Stimulated activated CD8-positive, alpha-beta memory T cell treated with anti-CD3 and anti-CD28 coated beads, Interleukin-2, amount 100 ng/mL, for 48 hours (primary cell): ENCODE data around the gene SORBS1.

Experiments used
- DNase-seq, 2 donors: peaks; one replicate each; pipeline ENCODE4 v3.0.0-alpha.2; 2020; ENCODE audit warnings: low read depth in 2 of 2

Gene SORBS1

DNA sequence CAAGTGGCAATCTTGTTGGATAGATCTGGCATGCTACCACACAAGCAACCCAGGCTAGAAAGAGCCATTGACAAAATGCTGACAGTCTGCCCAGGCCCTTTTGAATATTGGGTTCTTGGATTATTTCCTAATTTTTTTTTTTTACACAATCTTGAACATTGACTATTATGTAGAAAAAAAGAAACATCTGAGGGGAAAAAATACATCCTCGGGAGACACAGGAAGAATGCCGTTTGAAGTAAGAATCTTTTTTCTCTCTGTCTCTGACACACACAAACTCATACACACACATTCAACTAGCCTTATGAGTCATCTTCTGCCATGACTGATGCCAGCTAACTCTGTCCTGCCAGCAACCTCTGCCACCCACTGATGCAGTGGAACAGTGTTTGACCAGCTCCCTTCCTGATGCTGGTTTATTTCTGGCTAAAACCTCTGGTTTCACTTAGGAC lies 47.2 kb downstream of the SORBS1 start:
- DNase-seq = peak in 1 of 2 donors; percentile 9

DNA sequence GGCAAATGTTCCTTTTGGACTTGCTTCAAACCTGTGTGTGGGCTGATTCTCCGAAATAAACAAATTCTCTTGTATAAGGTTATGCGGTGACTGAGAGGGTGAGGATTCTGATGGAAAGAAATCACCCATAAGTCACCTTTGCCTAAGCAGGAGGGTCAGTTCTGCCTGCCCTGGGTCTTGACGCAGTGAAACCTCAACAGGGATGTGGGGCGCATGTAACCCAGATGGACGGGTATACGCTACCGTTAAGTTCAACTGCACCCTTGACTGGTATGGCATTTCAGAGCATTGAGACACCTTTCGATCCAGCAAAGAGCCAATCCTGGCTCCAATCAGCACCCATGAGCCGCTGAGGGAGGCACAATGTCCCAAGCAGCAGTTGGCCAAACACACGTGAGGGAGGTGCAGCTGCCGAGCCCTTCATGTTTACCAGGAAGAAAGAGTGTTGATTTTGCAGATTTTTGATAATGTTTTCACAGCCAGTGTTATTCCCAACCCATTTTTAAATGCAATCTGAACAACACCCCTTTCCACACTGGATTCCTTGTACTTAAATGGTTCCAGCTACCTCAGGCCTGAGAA lies 48.1 kb downstream of the SORBS1 start:
- no peak for DNase-seq

DNA sequence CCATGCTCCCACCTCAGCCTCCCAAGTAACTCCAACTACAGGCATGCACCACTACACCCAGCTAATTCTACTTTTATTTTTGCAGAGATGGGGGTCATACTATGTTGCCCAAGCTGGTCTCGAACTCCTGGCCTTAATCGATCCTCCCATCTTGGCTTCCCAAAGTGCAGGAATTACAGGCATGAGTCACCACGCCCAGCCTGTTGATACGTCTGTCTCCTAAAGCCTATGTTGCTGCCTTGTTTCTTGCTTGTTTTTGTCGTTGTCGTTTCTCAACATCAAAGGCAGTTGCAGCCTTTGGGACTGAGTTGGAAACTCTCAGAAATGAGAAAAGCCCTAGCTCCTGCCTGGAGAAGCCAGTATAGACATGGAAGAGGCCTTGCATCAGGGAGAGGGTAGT lies 49.9 kb downstream of the SORBS1 start:
- no peak for DNase-seq

DNA sequence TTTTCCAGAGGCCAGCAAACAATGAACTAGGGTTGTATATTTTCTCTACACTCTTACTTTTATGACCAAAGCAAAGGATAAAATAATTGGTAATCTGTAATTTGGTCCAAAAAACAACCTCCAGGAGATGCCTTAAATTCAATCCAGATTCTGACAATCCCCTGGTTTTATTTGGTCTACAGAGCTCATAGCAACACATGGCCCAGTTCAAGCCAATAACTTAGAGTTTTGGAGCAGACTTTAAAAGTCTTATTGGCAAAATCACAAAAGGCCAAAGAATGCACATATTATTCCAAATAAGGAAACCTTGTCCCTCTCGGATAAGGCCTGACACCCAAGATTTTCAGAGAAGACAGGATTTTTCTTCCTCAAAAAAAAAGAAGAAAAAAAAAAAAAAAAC lies 51.9 kb downstream of the SORBS1 start:
- no peak for DNase-seq

DNA sequence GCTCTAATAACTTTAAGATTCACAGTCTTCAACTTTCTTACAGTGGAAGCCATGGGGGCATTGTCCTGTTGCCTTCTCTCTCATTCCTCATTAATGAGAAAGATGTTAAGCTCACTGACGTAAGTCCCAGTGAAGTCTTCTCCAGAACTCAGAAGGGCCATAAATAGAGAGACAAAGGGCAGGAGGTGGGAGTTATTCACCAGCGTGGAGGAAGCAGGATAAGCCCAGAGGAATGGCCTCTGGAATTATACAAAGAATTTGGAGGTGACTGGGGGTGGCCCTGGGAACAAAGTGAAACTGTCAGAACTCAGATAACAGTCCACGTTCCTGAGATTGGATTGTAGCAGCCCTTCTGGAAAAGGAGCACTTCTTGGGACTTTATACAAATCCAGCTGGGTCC lies 52.4 kb downstream of the SORBS1 start:
- no peak for DNase-seq

DNA sequence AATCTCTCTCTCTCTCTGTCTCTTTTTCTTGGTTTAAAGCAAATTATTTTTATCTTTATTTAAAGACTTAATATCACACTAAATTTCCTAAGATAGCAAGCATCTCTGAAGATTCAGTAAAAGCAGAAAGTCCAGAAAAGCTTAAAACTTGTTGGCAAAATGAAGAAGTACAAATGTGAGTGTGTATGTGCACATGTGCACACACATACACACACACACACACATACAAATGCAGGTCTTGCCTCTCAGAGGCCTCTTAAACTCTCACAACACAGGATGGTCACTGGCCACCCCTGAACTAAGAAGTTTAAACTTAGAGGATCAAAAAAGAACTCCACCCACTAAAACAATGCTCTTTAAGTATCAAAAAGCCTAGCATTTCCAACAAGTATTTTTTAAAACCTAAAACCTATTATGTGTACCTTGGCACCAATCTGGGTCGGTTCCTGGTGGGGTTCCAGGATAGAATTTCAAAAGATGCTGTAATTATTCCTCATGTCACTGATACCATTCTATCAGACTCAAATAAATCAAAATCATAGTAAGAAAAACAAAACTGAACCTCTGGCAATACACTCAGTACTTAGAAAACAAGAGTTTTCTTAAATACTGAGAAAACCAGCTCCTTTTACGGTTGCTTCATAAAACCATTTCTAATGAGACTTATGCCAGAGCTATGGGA lies 55.0 kb downstream of the SORBS1 start:
- no peak for DNase-seq

DNA sequence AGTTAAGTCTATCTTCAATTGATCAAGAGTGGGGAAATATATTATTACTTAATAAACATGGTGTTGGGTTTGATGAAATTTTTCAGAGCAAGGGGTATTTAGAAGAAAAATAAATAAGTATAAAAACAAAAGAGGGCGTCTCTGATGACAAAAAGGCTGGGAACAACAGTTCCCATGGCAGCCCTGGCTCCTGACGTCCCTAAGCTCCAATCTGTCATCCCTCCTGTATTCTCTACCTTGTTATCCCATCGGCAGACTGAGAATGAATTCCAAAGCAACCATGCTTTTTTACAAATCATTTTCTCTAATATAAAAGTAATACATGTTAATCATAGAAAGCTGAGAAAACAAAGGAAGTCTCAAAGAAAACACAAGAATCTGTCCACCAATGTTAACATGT lies 55.5 kb downstream of the SORBS1 start:
- DNase-seq = no peak

DNA sequence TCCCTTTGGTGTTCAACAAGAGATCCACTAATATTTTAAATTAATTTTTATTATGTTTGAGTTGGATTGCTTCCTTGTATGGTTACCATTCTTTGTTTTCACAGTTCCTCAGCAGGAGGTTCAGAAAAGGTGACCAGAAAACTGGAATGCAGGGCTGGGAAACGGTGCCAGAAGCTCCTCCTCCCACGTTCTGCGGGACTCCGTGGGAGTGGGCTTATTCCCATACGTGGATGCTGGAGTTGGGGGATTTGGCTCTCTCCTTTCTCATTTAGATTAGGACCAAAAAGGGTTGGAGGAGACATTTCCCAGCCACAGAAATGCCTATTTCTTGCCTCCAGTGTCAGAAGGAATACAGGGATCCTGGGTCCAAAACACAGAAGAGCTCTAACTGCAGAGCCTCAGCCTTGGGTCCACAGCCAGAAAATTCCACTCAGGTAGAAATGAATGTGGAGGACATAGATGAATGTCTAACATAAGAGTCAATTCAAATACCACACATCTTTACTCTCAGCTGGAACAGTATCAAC lies 56.0 kb downstream of the SORBS1 start:
- no peak for DNase-seq

DNA sequence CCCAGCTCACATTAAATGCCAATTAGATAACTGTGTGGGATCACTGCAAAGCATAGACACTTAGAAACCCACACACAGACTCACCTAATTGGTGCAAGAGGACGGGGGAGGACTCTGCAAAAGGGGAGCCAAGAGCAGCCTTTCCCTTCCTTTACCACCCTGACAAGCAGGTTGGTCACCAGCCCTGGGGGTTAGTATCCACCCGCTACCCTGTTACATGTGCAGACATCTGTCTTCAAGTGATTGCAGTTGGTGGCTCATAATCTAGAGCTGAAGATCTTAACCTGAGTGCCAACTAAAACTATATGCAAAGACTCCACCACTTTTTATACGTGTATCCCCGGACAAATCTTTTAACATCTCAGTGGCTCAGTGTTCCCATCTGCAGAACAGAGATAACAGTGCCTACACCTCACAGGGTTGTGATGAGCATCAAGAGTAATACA lies 56.9 kb downstream of the SORBS1 start:
- DNase-seq = no peak

DNA sequence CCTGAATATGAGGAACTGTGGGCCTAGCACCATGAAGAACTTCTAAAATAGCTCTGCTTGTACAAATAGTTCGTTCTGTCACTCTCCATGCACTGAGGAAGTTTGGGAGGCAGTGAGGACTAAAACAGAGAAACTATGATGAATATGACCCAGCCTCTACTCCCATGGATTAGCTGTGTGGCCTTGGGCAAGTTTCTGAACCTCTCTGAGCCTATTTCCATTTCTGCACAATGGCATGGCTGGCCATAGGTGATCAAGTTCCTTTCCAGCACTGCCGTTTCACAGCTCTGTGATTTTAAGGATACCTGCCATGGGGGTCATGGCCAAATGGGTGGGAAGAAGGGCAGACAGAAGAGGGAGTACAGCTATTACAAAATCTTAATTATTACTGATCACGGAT lies 57.6 kb downstream of the SORBS1 start:
- DNase-seq = no peak

DNA sequence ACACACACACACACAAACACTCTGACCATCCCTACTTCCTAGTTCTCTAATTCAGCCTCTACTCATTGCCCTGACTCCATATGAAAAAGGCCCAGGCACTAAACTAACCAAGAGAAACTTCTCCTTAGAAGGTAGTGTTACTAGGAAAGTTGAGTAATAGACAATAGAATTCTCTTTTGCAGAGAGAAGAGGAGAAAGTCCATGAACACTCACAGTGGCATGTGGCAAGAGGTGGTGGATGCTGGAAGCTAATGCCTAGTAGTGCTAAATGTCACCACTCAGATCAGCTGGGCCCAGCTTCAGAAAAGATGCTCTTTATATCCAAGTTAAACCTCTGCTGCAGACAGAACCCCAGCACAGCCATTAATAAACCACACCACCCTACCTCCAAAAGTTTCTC lies 58.2 kb downstream of the SORBS1 start:
- no peak for DNase-seq

DNA sequence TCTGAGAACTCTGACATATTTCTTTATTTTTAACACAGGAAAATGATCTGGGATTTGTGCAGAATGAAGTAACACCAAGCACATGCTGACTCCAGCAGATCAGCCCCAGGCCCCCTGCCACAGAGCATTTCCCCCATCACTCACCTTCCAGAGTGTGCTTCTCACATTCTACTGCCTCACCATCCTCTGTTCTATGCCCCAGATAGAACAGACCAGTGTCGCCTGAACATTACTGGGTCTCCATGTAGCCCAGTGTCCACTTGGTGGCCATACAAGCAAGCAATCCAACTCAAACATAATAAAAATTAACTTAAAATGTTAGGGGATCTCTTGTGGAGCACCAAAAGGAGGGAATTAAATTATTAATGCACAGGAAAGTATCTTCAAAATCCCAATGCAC lies 58.8 kb downstream of the SORBS1 start:
- no peak for DNase-seq

DNA sequence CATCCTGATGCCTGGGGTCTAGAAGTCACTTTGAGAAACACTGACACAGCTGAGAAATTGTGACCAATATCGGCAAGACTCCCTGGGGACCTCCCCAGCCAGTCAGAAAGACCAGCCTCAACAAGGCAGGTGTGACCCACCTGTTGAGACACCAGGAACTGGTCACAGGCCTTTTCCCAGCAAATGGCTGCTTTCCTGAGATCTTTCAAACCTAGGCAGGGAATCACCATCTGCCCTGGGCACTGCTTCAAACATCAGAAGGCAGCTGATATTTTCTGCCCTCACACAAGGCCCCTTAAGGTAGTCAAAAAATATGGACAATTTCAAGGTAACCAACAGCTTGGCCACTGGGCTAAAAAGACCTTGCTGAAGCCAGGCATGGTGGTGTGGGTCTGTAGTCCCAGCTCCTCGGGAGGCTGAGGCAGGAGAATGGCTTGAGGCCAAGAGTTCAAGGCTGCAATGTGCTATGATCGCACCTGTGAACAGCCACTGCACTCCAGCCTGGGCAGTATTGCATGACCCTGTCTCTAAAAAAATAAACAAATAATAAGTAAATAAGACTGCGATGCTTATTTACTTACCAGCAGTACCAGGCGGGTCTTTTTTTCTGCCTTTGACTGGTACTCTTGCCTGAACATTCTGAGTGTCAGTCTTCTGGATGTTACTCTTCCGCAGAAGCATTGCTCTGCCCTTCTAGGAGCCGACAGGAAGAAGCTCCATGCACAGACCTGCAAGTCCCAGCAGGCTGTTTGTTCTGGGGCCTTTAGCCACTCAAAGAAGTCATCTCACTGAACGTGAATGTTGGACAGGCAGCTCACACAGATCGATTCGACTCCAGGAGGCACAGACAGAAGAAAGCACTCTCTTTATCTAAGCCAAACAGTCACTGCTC lies 59.7 kb downstream of the SORBS1 start:
- no peak for DNase-seq

DNA sequence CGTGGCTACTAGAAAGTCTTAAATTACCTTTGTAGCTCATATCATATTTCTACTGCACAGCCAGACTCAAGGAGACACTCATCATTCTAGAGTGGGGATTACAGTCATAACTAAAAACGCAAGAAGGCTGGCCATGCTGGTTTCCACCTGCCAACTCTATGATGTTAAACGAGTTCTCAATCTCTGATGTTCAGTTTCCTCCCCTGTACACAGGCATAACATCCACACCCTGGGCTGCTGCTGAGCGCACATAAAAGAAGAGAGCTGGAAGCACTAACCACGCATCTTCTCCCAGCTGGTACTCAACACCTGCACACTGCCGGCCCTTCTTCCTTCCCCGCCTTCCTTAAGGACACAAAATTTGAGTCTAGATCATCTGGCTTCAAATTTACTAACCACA lies 60.5 kb downstream of the SORBS1 start:
- DNase-seq = no peak

DNA sequence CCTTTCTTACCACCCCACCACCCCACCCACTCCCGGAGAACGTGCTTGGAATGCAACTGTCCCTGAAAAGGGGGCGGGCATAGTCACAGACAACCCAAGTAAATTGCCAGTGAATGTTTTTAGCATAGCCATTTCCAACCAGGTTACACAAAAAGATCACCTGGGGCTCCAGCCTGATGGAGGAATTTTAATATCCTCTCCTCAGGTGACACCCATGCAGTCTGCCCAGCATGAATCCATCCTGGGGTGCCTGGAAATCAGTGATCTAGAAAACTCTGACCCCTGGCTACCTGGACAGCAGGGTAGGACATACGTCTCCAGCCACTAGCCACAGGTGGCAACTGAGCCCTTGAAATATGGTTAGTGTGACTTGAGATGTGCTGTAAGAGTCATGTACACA lies 61.1 kb downstream of the SORBS1 start:
- no peak for DNase-seq

DNA sequence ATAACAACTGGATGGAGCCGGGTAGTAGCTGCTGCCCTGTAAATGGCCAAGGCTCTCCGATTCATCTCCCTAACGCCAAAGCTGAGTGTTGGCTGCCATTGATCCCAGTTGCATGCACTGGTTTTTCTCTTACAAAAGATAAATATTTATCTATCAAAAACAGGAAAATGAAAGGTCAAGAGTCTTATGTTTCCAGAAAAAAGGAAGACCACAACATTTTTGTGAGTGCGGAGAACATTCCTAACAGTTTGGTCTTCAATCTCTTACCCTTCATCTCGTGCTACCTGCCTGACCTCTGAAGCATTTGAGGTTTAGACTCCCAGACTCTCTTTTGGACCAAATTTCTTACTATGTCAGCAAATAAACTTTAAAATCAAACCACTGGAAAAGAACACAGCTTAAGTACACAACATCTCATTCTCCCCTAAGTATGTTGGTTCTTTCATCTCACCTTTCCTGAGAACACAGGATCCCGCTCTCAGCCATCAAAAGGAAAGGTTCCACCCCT lies 61.6 kb downstream of the SORBS1 start:
- no peak for DNase-seq

DNA sequence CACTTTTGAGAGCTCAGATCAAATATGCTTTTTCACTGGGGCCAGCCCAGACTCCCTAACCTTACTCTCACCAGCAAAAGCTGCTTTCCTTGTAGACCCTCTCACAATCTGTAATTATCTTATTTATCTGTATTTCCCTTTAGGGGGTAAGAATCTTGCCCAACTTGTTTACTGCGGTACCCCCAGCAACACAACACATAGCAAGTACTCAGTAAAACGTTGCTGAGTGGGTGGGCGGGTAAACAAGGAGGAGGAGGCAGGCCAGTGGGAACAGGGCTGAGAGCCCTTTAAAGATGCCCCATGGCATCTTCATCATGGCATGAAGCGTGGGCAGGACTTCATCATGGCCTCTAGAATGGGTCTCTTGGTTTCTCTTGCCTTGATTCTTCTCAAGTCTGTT lies 64.2 kb downstream of the SORBS1 start:
- DNase-seq = no peak

DNA sequence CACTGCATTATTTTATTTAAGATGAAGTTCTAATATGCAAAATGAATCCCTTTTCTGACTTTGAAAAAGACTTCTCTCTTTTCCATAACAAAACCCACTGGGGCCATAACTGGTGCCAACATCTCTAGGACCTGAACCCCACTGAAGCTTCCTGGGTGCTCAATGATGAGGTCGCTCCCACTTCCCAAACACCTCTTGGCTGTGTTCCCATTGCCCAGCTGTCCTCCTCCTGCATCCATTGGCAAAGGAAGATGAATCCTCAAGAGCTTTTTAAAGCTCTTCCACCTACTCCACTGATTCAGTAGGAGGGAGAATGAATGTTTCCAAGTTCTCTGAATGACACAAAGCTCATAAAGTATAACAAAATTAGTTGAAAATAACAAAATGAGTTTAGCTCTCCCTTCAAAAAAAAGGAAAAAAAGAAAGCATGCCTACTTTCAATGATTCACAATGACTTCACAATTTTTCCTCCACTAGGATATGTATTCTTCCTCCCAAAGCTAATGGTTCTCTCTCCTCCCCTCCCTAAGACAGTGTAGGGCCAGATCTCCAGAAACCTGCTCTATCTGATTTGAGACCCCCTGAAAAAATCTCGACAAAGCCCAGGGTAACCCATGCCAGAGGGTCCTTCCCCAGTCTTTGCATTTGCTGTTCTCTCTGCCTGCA lies 64.8 kb downstream of the SORBS1 start:
- no peak for DNase-seq

DNA sequence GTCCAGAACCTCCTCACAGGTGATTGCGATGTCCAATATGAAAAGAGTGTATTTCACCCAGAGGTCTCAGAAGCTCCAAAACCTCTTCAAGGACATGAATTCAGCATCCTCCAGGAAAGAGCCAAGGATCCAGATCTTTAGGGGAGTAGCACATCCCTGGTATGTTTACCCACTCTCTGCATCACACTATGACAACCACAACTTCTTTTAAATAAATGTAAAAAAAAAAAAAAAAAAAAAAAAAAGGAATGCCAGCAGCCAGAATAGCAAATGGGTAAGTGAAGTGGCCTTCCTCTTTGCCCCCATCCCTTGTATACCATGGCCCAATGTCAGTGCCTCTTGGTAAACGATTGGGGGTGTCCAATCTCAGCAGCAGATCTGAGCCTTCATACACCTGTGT lies 67.3 kb downstream of the SORBS1 start:
- DNase-seq = no peak

DNA sequence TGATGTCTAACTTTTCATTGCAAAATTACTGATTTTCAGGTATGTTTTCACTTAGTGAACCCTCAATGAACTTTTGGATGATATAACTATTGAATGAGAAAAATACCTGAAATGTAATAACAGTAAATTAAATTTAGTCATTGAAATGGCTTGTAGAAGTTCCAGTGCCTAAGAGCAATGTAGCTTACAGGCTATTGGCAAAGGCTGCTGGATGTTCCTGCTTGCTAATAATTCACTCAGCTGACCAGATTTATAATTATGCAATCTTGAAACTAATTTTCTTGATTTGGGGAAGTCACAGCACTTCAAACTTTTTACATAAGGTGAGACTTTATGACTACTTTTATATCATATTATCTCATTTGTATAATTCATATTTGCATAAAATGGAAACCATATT lies 73.2 kb downstream of the SORBS1 start:
- no peak for DNase-seq

DNA sequence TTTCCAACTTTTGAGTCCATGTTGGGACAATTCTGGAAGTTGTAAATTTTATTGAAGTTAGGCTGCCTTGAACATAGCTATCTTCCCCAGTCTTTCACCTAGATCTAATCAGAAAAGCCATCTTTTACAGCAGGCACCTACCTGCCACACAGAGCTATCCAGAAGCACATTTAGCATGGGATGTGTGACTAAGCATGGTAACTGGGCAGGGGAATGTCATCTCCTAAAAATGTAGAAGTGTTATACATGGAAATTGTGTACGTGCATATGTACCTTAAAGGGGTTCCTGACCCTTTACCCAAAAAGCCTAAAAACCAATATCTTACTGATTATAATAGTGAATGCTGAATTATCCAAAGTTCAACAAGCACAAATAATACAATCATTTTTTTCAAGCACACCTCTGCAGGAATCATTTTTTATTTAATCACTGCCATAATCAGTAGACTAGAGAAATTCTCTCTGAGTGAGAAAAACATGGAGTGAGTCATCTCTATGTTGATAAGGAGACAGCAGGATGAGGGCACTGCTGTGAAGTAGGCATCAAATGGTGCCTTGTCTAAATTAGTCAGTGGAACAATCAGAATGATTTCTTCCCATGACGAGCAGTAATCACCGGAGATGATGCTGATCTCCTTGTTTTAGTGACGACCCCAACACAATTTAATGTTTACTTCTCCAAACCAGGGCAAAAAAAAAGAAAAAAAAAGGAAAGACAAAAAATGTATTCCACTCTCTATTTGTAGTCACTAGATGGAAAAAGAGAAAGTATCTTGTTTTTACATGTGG lies 75.9 kb downstream of the SORBS1 start:
- DNase-seq = no peak
